ENCODE data around the gene TRPM3. TPM values are rescaled to one million over a fixed set of nuclear protein-coding genes. Genes with fewer than 3 reads are reported as not detected.

The TRPM3 gene
- total RNA-seq, 1 experiment from 2014 or later: 5.4 TPM

DNA sequence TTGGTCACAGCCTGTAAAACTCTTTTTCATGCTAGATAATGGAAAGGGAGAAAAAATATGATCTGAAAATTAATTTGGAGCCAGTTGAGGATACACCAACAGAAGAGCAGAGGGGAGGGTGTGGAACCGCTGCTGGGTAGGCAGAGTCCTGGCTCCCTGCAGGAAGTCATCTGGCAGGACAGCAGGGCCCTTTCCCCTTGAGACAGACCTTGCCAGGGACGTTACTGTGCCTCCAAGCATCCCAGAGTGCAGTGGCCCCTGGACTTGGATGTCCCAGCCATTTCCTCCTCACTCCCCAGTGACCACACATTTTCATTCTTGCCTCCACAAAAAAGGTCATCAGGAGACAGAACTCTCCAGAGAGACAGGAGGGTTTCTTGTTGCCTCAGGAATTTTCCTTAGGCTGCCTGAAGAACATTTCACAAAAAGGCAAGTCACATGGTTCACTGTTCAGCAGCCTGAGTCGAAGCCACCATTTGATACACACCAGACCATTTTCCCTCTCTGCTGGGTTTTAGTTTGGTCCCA is 5.9 kb downstream of the TRPM3 start:
- H3K9me3 Mint-ChIP-seq: no peaks in the 10 kb centered on the region
- ChIA-PET POLR2A (no interaction called here), CTCF (no interaction called here)
- no peaks in the 10 kb centered on the region for H3K36me3 Mint-ChIP-seq
- ATAC-seq: peak; percentile 56
- peaks cover 73% of the 10 kb centered on the region for H3K4me1 Mint-ChIP-seq
- H3K4me3 Mint-ChIP-seq: no peak overlapping the region
- H3K27me3 Mint-ChIP-seq (ENCODE audit: low read depth): no peaks in the 10 kb centered on the region
- TF ChIP-seq, protein P1, sequence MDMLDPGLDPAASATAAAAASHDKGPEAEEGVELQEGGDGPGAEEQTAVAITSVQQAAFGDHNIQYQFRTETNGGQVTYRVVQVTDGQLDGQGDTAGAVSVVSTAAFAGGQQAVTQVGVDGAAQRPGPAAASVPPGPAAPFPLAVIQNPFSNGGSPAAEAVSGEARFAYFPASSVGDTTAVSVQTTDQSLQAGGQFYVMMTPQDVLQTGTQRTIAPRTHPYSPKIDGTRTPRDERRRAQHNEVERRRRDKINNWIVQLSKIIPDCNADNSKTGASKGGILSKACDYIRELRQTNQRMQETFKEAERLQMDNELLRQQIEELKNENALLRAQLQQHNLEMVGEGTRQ (CRISPR knock-in tag; IDR thresholded peaks at IDR 0.05): peak; percentile 30; the same call in 1 of the 2 replicates
- TF ChIP-seq, protein P2, sequence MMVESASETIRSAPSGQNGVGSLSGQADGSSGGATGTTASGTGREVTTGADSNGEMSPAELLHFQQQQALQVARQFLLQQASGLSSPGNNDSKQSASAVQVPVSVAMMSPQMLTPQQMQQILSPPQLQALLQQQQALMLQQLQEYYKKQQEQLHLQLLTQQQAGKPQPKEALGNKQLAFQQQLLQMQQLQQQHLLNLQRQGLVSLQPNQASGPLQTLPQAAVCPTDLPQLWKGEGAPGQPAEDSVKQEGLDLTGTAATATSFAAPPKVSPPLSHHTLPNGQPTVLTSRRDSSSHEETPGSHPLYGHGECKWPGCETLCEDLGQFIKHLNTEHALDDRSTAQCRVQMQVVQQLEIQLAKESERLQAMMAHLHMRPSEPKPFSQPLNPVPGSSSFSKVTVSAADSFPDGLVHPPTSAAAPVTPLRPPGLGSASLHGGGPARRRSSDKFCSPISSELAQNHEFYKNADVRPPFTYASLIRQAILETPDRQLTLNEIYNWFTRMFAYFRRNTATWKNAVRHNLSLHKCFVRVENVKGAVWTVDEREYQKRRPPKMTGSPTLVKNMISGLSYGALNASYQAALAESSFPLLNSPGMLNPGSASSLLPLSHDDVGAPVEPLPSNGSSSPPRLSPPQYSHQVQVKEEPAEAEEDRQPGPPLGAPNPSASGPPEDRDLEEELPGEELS (CRISPR knock-in tag; IDR thresholded peaks at IDR 0.05): no peak
- TF ChIP-seq, protein P3, sequence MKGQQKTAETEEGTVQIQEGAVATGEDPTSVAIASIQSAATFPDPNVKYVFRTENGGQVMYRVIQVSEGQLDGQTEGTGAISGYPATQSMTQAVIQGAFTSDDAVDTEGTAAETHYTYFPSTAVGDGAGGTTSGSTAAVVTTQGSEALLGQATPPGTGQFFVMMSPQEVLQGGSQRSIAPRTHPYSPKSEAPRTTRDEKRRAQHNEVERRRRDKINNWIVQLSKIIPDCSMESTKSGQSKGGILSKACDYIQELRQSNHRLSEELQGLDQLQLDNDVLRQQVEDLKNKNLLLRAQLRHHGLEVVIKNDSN (CRISPR knock-in tag; IDR thresholded peaks at IDR 0.05): no peak
- no peak for TF ChIP-seq ZNF423 (CRISPR knock-in tag; IDR thresholded peaks at IDR 0.05)
- DNase-seq (ENCODE audit: low spot score): no peak
- H3K27ac Mint-ChIP-seq: peak overlapping the region; percentile 42; the same call in 1 of the 2 replicates

DNA sequence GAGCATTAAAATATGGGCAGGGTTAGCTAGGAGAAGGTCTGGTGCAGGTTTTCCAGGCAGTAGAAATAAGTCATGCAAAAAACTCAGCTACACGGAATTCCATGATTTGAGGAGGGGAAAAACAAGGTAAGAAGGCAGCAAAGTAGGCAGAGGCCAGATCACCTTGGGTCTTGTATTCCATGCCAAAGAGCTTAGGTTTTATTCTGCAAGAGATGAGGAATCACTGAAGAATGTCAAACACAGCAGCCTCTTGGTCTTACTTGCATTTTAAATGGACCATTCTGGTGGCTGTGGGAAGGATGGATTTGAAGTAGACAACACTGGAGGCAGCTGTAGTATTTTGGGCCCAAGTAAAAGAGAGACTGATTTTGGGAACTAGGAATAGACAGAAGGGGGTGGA is 8.6 kb downstream of the TRPM3 start:
- H3K36me3 Mint-ChIP-seq: no peaks in the 10 kb centered on the region
- POLR2A ChIA-PET: no interaction called here
- DNase-seq (ENCODE audit: low spot score): no peak
- no peak overlapping the region for H3K4me3 Mint-ChIP-seq
- no peaks in the 10 kb centered on the region for H3K9me3 Mint-ChIP-seq
- no peak overlapping the region for H3K27ac Mint-ChIP-seq
- no peak; the same call in 1 of the 2 replicates for ATAC-seq
- CTCF ChIA-PET: no interaction called here
- TF ChIP-seq SMAD3 (CRISPR knock-in tag; IDR thresholded peaks at IDR 0.05; ENCODE audit: borderline replicate concordance) (no peak), ZNF121 (CRISPR knock-in tag; IDR thresholded peaks at IDR 0.05) (no peak), FOXJ3 (CRISPR knock-in tag; IDR thresholded peaks at IDR 0.05; ENCODE audit: borderline replicate concordance) (no peak), ELF4 (CRISPR knock-in tag; IDR thresholded peaks at IDR 0.05; ENCODE audit: low read depth) (no peak), RORB (CRISPR knock-in tag; IDR thresholded peaks at IDR 0.05) (no peak), ZNF396 (CRISPR knock-in tag; IDR thresholded peaks at IDR 0.05; ENCODE audit: borderline replicate concordance) (no peak), ZNF423 (CRISPR knock-in tag; IDR thresholded peaks at IDR 0.05) (no peak)
- TF ChIP-seq, protein P1 (CRISPR knock-in tag; IDR thresholded peaks at IDR 0.05): no peak
- TF ChIP-seq, protein P4, sequence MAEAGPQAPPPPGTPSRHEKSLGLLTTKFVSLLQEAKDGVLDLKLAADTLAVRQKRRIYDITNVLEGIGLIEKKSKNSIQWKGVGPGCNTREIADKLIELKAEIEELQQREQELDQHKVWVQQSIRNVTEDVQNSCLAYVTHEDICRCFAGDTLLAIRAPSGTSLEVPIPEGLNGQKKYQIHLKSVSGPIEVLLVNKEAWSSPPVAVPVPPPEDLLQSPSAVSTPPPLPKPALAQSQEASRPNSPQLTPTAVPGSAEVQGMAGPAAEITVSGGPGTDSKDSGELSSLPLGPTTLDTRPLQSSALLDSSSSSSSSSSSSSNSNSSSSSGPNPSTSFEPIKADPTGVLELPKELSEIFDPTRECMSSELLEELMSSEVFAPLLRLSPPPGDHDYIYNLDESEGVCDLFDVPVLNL (CRISPR knock-in tag; IDR thresholded peaks at IDR 0.05; ENCODE audit: borderline replicate concordance, low read depth): no peak
- peaks cover 52% of the 10 kb centered on the region for H3K4me1 Mint-ChIP-seq
- H3K27me3 Mint-ChIP-seq (ENCODE audit: low read depth): no peaks in the 10 kb centered on the region

DNA sequence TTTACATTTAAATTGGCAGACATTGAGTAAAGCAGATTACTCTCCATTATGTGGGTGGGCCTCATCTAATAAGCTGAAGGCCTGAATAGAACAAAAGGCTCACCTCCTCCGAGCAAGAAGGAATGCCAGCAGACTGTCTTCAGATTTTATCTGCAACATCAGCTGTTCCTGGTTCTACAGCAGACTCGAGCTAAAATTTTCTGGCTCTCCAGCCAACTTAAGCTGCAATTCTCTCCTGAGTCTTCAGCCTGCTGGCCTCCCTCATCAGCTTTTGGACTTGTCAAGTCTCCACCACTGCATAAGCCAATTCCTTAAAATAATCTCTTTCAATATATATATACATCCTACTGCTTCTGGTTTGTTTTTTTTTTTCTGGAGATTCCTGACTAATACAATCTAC is 12.5 kb downstream of the TRPM3 start:
- H3K27ac Mint-ChIP-seq: no peak overlapping the region
- TF ChIP-seq SP1 (CRISPR knock-in tag; conservative IDR thresholded peaks at IDR 0.05): no peak
- TF ChIP-seq GABPB1 (CRISPR knock-in tag; IDR thresholded peaks at IDR 0.05): no peak
- no peak for TF ChIP-seq CBFB (CRISPR knock-in tag; IDR thresholded peaks at IDR 0.05; ENCODE audit: low read depth)
- TF ChIP-seq, protein P5, sequence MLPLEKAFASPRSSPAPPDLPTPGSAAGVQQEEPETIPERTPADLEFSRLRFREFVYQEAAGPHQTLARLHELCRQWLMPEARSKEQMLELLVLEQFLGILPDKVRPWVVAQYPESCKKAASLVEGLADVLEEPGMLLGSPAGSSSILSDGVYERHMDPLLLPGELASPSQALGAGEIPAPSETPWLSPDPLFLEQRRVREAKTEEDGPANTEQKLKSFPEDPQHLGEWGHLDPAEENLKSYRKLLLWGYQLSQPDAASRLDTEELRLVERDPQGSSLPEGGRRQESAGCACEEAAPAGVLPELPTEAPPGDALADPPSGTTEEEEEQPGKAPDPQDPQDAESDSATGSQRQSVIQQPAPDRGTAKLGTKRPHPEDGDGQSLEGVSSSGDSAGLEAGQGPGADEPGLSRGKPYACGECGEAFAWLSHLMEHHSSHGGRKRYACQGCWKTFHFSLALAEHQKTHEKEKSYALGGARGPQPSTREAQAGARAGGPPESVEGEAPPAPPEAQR (CRISPR knock-in tag; IDR thresholded peaks at IDR 0.05): no peak
- no peak for TF ChIP-seq GTF2I (CRISPR knock-in tag; conservative IDR thresholded peaks at IDR 0.05)
- H3K4me3 Mint-ChIP-seq: no peak overlapping the region
- peaks cover 39% of the 10 kb centered on the region for H3K4me1 Mint-ChIP-seq
- ChIA-PET CTCF (no interaction called here), POLR2A (interaction anchor here (0.7 kb wide), 1 partner anchor 10 kb away, joined by 3 read pairs; no protein-coding TSS in a partner anchor)
- peaks cover 6% of the 10 kb centered on the region for H3K9me3 Mint-ChIP-seq
- H3K36me3 Mint-ChIP-seq: no peaks in the 10 kb centered on the region
- no peak for ATAC-seq
- H3K27me3 Mint-ChIP-seq (ENCODE audit: low read depth): no peaks in the 10 kb centered on the region
- no peak for DNase-seq (ENCODE audit: low spot score)

Measured in WTC11 (cell line).